ENCODE results near the gene CD3D.

The CD3D gene

DNA sequence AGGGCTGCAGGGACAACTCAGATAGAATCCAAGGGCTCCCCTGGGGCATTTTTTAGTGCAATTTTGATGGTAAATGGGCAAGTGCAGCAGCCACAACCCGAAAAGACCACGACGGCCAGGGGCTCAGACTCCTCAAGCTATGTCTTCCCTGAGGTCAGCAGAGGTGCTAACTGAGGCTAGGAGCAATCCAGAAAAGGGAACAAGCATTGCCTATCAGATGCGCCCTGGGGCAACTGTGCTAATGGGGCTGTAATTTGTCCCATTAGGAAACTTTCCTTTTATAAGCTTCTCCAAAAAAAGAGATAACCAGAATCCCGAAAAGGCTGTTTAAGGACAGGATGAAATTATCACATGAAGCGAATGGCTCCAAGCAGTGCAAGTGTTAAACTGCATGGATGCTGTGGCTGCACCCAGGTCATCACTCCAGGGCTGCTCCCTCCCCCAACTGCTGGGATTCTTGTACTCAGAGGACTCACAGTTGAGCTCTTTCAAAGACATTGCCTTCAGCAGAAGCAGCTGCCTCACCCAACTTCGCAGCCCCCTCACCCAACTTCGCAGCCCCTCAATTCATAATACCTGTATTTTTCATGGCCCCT lies 40.8 kb downstream of the CD3D start:
- DNase-seq (ENCODE audit: low read depth) = no peak

DNA sequence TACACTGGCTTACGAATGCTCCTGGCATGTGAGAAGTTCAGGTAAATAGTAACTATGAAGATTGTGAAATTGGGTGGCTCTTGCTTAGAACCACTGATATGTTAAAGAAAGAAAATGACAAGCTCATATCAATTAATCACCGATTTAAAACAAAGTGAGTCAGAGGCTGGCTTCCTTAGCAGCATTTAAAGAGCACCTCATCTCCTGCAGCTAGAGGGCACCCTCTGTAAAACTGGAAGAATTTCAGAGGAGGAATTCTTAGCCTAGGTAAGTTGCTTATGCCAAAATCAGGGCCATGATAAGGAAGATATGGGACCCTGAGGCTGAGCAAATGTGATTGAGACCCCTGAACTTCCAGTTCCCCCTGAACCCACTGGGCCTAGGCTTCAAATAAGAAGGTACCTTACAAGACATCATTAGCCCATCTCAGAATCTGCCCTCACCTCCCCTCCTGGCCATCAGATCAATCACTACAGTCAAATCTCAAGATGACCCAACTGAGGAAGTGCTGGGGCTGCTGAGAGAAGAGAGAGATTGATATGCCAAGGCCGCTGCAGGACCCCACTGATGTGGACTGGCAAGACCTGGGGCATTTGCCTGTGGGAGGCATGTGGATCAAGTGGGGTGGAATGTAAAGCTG lies 46.6 kb downstream of the CD3D start:
- DNase-seq (ENCODE audit: low read depth) = peak; percentile 54

DNA sequence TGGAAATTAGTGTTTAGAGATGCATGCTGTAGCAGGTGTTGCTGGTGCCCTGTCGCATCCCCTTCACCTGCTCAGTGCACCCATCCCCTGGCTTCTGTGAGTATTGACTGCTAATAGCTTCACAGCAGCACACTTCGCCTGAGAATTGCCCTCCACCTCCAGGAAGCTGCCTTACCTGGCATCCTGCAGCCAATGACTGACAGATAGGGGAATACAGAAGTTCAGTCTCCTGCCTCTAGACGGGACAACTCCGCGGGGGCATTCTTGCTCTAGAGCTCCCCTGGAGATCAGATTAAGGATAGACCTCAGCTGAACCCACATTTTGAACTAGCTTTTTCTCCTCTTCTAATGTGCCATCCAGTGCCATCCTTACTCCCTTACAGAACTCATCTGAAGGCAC lies 47.3 kb downstream of the CD3D start:
- no peak for DNase-seq (ENCODE audit: low read depth)

DNA sequence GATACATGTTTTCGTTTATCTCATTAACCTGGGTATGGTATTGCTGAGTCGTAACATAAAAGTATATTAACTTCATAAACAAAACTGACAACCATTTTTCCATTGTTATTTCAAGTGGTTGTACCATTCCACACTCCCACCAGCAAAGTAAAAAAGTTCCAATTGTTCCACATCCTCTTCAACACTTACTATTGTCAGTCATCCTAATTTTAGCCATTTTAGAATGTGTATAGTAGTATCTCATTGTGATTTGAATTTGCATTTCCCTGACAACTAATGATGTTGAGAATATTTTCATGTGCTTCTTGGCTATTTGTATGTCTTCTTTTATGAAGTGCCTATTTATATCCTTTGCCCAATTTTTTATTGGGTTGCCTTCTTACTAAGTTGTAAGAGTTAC lies 48.5 kb downstream of the CD3D start:
- no peak for DNase-seq (ENCODE audit: low read depth)

DNA sequence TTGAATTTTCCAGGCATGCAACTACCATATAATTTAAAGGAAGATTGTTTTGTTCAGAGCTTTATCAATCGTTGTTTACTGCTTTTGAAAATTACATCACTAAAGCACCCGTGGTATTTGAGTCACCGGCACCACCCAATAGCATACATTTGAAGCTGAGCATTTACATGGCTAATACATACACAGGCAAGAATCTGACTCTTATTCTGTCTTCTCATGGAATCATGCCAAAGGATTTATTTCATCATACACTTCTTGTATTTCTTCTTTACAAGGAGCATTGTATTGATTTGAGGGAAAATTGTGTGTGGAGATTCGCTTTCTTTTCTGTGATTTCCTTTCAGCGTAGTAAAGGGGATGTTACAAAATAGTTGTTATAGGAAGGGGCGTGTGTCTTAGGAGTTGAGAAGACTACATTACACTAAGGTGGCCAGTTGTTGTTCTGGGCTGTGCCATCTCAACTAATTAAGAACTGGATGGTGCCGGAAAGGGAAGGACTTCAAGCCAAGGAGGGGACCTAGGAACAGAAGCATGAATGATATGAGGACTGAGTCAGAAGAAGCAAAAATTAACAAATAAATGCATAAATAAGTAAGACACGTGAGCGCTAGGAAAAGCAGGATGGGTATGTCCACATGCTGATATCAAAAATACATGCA lies 50.9 kb downstream of the CD3D start:
- DNase-seq (ENCODE audit: low read depth) = peak; percentile 34

DNA sequence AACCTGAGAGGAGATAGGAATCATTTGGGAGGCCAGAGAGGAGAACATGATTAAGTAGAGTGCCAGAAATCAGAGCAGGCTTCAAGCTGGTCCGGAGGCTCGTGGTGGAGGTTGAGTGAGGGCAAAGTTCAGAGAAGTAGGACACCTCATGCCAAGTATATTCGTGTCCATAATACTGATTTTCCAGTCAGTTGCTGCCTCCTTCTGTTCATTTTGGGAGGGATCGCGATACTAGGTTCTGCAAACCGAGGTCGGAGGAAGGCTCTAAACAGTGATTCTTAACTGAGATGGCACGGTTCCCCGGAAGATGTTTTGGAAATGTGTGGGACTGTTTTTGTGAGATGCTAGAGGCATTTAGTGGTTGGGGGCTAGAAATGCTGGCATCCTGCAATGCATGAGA lies 51.6 kb downstream of the CD3D start:
- peak; percentile 19 for DNase-seq (ENCODE audit: low read depth)

DNA sequence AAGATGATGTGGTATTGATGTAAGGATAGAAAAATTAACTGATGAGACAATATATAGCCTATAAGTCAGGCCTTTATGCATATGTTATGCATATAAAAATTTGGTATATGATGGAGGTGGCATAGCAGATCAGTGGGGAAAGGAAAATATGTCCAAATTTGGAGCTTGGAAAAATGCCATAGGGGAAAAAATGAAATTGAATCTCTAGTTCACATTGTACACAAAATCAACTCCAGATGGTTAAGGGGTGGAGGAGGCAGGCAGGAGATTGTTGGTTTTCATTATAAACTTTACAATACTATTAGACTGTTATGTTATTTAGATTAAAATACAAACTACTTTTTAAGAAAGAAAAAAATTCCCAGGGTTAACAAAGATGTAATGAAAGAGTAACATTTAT lies 53.1 kb downstream of the CD3D start:
- no peak for DNase-seq (ENCODE audit: low read depth)

All from iris pigment epithelial cell (primary cell).